WTC11 (cell line): ENCODE results near the gene CD226. TPM values are rescaled to one million over a fixed set of nuclear protein-coding genes. Genes with fewer than 3 reads are reported as not detected.

Experiments used
- ATAC-seq: fragments of 200-7000 bp; cut with Tn5 transposase; 2 replicates; pipeline ENCODE4 v1.10.0; 2021; ENCODE audit warnings: mild to moderate bottlenecking, moderate library complexity
- CTCF ChIA-PET: fragments of 300-600 bp; sonication (Branson Sonifier 250); formaldehyde crosslinking; loops from one replicate; lab custom pipeline; 2021; ENCODE audit warnings: antibody characterized with exemption; lab: Charles Lee
- POLR2A ChIA-PET: fragments of 350-600 bp; sonication (Branson Sonifier 250); formaldehyde crosslinking; loops from one replicate; lab custom pipeline; 2021; ENCODE audit warnings: antibody characterized with exemption; lab: Charles Lee
- DNase-seq: peaks from one replicate; pipeline ENCODE4 v3.0.0; 2021; ENCODE audit warnings: low spot score
- H3K27ac Mint-ChIP-seq: 2 replicates; pipeline ENCODE4 v1.8.0; 2021; ENCODE audit warnings: mixed read lengths
- H3K27me3 Mint-ChIP-seq: 2 replicates; pipeline ENCODE4 v1.8.0; 2021; ENCODE audit warnings: low read depth, mild to moderate bottlenecking, moderate library complexity, mixed read lengths
- H3K36me3 Mint-ChIP-seq: 2 replicates; pipeline ENCODE4 v1.8.0; 2021; ENCODE audit warnings: mixed read lengths
- H3K4me1 Mint-ChIP-seq: 2 replicates; pipeline ENCODE4 v1.8.0; 2022; ENCODE audit warnings: mixed read lengths
- H3K4me3 Mint-ChIP-seq: 2 replicates; pipeline ENCODE4 v1.8.0; 2021; ENCODE audit warnings: mild to moderate bottlenecking, moderate library complexity, mixed read lengths
- H3K9me3 Mint-ChIP-seq: 2 replicates; pipeline ENCODE4 v1.8.0; 2021; ENCODE audit warnings: mixed read lengths
- CREB1 ChIP-seq: sonication (generic); formaldehyde crosslinking; IDR thresholded peaks from 2 replicates; pipeline ENCODE4 v1.8.0; 2023; ENCODE audit warnings: mild to moderate bottlenecking, missing genetic modification reagents
- CREM ChIP-seq: sonication (generic); formaldehyde crosslinking; IDR thresholded peaks from 2 replicates; pipeline ENCODE4 v1.8.1; 2022; ENCODE audit warnings: mild to moderate bottlenecking, missing genetic modification reagents, moderate library complexity
- ELF4 ChIP-seq: sonication (generic); formaldehyde crosslinking; IDR thresholded peaks from 2 replicates; pipeline ENCODE4 v1.8.1; 2022; ENCODE audit warnings: low read depth, mild to moderate bottlenecking, moderate library complexity, missing genetic modification reagents
- GRHL2 ChIP-seq: fragments of 250-450 bp; sonication (Bioruptor Pico); IDR thresholded peaks from 2 replicates; pipeline ENCODE4 v1.8.0; 2022; ENCODE audit warnings: mild to moderate bottlenecking, moderate library complexity; ENCODE audit not compliant: insufficient replicate concordance, severe bottlenecking
- GTF2I ChIP-seq: fragments of 250-450 bp; sonication (Bioruptor Pico); conservative IDR thresholded peaks from 2 replicates; pipeline ENCODE4 v1.4.0; 2021; ENCODE audit warnings: mild to moderate bottlenecking
- IRF2 ChIP-seq: sonication (generic); formaldehyde crosslinking; IDR thresholded peaks from 2 replicates; pipeline ENCODE4 v1.8.0; 2022; ENCODE audit warnings: low read depth, missing genetic modification reagents, borderline replicate concordance
- JAZF1 ChIP-seq: fragments of 250-450 bp; sonication (Bioruptor Pico); IDR thresholded peaks from 2 replicates; pipeline ENCODE4 v1.9.0; 2021; ENCODE audit warnings: moderate library complexity, mild to moderate bottlenecking, inconsistent platforms
- KAT7 ChIP-seq: sonication (generic); formaldehyde crosslinking; IDR thresholded peaks from 2 replicates; pipeline ENCODE4 v1.8.1; 2023; ENCODE audit warnings: missing genetic modification reagents, mild to moderate bottlenecking, borderline replicate concordance
- MXD4 ChIP-seq: fragments of 250-450 bp; sonication (Bioruptor Pico); IDR thresholded peaks from 2 replicates; pipeline ENCODE4 v1.8.0; 2021; ENCODE audit warnings: mild to moderate bottlenecking, moderate library complexity, borderline replicate concordance
- MYBL2 ChIP-seq: sonication (generic); formaldehyde crosslinking; IDR thresholded peaks from 2 replicates; pipeline ENCODE4 v1.8.1; 2023; ENCODE audit warnings: mild to moderate bottlenecking, moderate library complexity, missing genetic modification reagents
- NR3C1 ChIP-seq: sonication (generic); formaldehyde crosslinking; conservative IDR thresholded peaks from 2 replicates; pipeline ENCODE4 v1.8.1; 2023; ENCODE audit warnings: low read depth, mild to moderate bottlenecking, missing genetic modification reagents
- OVOL2 ChIP-seq: fragments of 250-450 bp; sonication (Bioruptor Pico); IDR thresholded peaks from 2 replicates; pipeline ENCODE4 v1.9.0; 2021; ENCODE audit warnings: mild to moderate bottlenecking, borderline replicate concordance
- SMAD3 ChIP-seq: sonication (generic); formaldehyde crosslinking; IDR thresholded peaks from 2 replicates; pipeline ENCODE4 v1.8.0; 2022; ENCODE audit warnings: missing genetic modification reagents, mild to moderate bottlenecking, borderline replicate concordance
- SMAD4 ChIP-seq: sonication (generic); formaldehyde crosslinking; IDR thresholded peaks from 2 replicates; pipeline ENCODE4 v1.8.0; 2022; ENCODE audit warnings: mild to moderate bottlenecking, missing genetic modification reagents
- ZNF138 ChIP-seq: sonication (generic); formaldehyde crosslinking; conservative IDR thresholded peaks from 2 replicates; pipeline ENCODE4 v1.8.1; 2022; ENCODE audit warnings: mild to moderate bottlenecking, moderate library complexity, missing genetic modification reagents
- ZNF263 ChIP-seq: sonication (generic); formaldehyde crosslinking; IDR thresholded peaks from 2 replicates; pipeline ENCODE4 v1.8.1; 2022; ENCODE audit warnings: low read depth, mild to moderate bottlenecking, moderate library complexity, missing genetic modification reagents
- ZNF396 ChIP-seq: fragments of 250-450 bp; sonication (Bioruptor Pico); IDR thresholded peaks from 2 replicates; pipeline ENCODE4 v1.8.0; 2021; ENCODE audit warnings: mild to moderate bottlenecking, moderate library complexity, borderline replicate concordance
- total RNA-seq: library from RNA; stranded (reverse); gene quantifications from 3 replicates; pipeline ENCODE4 v1.2.3, GENCODE V29; 2021
- TF ChIP-seq, protein P1 (sequence below): fragments of 250-450 bp; sonication (Bioruptor Pico); IDR thresholded peaks from 2 replicates; pipeline ENCODE4 v1.9.0; 2021; ENCODE audit warnings: mild to moderate bottlenecking
- TF ChIP-seq, protein P2 (sequence below): sonication (generic); formaldehyde crosslinking; IDR thresholded peaks from 2 replicates; pipeline ENCODE4 v1.8.1; 2023; ENCODE audit warnings: mild to moderate bottlenecking, missing genetic modification reagents, moderate library complexity
- TF ChIP-seq, protein P3 (sequence below): sonication (generic); formaldehyde crosslinking; IDR thresholded peaks from 2 replicates; pipeline ENCODE4 v1.8.0; 2022; ENCODE audit warnings: mild to moderate bottlenecking, missing genetic modification reagents
- TF ChIP-seq, protein P4 (sequence below): sonication (generic); formaldehyde crosslinking; IDR thresholded peaks from 2 replicates; pipeline ENCODE4 v1.8.1; 2023; ENCODE audit warnings: mild to moderate bottlenecking, missing genetic modification reagents
- TF ChIP-seq, protein P5 (sequence below): sonication (generic); formaldehyde crosslinking; IDR thresholded peaks from 2 replicates; pipeline ENCODE4 v1.8.1; 2022; ENCODE audit warnings: mild to moderate bottlenecking, missing genetic modification reagents, moderate library complexity, borderline replicate concordance

CD226 gene
- total RNA-seq, 1 experiment from 2014 or later, result 0.24 TPM

DNA sequence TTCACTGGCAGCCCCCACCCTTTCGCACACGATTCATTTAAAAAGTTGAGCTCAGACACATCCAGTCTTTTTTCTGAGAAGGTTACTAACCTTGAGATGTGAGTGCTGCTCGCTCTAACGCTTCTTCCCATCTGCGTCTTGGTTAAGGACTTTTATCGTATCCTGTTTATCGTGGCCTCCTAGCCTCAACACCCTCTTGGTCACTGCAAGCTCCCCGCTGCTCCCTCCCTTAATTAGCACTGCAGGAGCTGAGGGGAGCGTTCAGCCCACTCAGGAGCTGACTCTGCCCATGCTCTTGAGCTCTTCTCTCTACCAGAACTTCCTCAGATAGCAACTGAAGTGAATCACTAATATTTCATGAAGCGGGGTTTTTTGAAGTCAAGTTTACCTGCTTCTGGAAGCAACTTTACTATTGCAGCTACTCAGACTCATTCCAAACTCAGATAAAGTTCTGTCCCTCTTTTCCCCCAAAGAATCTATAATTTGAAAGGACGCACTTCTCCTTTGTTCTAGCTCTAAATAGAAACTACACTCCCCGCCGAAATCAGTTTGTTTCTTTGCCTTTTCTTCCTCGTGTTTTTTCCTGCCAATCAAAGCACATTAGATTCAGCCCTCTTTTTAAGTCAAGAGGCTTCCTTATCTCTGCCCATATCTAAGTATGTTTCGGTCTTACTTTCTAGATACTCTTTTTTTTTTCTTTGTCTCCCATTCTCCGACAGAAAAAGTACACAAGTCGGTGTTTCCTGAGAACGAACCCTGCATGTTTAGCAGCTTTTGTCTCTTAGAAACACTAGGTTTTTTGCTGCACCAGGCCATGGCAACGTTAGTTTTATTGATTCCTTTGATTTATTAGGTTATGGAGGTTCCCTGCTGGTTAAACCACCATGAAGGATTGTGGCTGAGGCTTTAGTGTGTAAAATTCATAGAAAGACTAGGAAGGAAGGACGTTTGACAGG lies 9.3 kb upstream of the CD226 start (continued):
- TF ChIP-seq, protein P1, sequence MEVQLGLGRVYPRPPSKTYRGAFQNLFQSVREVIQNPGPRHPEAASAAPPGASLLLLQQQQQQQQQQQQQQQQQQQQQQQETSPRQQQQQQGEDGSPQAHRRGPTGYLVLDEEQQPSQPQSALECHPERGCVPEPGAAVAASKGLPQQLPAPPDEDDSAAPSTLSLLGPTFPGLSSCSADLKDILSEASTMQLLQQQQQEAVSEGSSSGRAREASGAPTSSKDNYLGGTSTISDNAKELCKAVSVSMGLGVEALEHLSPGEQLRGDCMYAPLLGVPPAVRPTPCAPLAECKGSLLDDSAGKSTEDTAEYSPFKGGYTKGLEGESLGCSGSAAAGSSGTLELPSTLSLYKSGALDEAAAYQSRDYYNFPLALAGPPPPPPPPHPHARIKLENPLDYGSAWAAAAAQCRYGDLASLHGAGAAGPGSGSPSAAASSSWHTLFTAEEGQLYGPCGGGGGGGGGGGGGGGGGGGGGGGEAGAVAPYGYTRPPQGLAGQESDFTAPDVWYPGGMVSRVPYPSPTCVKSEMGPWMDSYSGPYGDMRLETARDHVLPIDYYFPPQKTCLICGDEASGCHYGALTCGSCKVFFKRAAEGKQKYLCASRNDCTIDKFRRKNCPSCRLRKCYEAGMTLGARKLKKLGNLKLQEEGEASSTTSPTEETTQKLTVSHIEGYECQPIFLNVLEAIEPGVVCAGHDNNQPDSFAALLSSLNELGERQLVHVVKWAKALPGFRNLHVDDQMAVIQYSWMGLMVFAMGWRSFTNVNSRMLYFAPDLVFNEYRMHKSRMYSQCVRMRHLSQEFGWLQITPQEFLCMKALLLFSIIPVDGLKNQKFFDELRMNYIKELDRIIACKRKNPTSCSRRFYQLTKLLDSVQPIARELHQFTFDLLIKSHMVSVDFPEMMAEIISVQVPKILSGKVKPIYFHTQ (CRISPR knock-in tag), result no peak

DNA sequence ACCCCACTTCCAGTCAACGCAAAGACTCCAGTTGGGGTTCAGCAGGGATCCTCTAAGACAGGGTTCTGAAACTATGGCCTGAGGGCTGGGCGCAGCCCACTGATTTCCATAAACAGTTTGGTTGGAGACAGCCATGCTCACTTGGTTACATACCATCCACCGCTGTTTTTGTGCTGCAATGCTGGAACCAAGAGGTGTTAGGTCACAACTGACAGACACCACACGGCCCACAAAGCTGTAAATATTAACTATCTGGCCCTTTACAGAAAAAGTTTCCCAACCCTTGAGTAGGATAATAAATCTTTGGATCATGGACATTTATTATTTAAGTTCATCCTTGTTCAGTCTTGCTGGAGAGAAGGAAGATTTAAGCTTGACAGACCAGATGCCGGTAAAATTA lies 8.4 kb upstream of the CD226 start:
- no peak overlapping the region for H3K4me3 Mint-ChIP-seq
- no peak for DNase-seq
- ChIA-PET CTCF (interaction anchor here (1.6 kb wide), 1 partner anchor 12 kb away, joined by 4 read pairs; no protein-coding TSS in a partner anchor), POLR2A (no interaction called here)
- TF ChIP-seq GRHL2 (CRISPR knock-in tag) (no peak), IRF2 (no peak), ZNF263 (no peak), CREB1 (no peak), ZNF138 (CRISPR knock-in tag) (no peak)
- TF ChIP-seq, protein P2, sequence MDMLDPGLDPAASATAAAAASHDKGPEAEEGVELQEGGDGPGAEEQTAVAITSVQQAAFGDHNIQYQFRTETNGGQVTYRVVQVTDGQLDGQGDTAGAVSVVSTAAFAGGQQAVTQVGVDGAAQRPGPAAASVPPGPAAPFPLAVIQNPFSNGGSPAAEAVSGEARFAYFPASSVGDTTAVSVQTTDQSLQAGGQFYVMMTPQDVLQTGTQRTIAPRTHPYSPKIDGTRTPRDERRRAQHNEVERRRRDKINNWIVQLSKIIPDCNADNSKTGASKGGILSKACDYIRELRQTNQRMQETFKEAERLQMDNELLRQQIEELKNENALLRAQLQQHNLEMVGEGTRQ (CRISPR knock-in tag), result no peak
- TF ChIP-seq, protein P3, sequence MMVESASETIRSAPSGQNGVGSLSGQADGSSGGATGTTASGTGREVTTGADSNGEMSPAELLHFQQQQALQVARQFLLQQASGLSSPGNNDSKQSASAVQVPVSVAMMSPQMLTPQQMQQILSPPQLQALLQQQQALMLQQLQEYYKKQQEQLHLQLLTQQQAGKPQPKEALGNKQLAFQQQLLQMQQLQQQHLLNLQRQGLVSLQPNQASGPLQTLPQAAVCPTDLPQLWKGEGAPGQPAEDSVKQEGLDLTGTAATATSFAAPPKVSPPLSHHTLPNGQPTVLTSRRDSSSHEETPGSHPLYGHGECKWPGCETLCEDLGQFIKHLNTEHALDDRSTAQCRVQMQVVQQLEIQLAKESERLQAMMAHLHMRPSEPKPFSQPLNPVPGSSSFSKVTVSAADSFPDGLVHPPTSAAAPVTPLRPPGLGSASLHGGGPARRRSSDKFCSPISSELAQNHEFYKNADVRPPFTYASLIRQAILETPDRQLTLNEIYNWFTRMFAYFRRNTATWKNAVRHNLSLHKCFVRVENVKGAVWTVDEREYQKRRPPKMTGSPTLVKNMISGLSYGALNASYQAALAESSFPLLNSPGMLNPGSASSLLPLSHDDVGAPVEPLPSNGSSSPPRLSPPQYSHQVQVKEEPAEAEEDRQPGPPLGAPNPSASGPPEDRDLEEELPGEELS (CRISPR knock-in tag), result no peak
- TF ChIP-seq, protein P4, sequence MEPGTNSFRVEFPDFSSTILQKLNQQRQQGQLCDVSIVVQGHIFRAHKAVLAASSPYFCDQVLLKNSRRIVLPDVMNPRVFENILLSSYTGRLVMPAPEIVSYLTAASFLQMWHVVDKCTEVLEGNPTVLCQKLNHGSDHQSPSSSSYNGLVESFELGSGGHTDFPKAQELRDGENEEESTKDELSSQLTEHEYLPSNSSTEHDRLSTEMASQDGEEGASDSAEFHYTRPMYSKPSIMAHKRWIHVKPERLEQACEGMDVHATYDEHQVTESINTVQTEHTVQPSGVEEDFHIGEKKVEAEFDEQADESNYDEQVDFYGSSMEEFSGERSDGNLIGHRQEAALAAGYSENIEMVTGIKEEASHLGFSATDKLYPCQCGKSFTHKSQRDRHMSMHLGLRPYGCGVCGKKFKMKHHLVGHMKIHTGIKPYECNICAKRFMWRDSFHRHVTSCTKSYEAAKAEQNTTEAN (CRISPR knock-in tag), result no peak
- TF ChIP-seq, all 79 proteins: peak for 0
- Mint-ChIP-seq H3K27ac (no peak overlapping the region), H3K27me3 (no peaks in the 10 kb centered on the region), H3K9me3 (peaks cover 18% of the 10 kb centered on the region), H3K4me1 (0 out of 2 replicates have a peak, but pooled peaks cover 5% of the 10 kb centered on the region), H3K36me3 (no peaks in the 10 kb centered on the region; the same call in 1 of the 2 replicates)
- no peak for ATAC-seq

DNA sequence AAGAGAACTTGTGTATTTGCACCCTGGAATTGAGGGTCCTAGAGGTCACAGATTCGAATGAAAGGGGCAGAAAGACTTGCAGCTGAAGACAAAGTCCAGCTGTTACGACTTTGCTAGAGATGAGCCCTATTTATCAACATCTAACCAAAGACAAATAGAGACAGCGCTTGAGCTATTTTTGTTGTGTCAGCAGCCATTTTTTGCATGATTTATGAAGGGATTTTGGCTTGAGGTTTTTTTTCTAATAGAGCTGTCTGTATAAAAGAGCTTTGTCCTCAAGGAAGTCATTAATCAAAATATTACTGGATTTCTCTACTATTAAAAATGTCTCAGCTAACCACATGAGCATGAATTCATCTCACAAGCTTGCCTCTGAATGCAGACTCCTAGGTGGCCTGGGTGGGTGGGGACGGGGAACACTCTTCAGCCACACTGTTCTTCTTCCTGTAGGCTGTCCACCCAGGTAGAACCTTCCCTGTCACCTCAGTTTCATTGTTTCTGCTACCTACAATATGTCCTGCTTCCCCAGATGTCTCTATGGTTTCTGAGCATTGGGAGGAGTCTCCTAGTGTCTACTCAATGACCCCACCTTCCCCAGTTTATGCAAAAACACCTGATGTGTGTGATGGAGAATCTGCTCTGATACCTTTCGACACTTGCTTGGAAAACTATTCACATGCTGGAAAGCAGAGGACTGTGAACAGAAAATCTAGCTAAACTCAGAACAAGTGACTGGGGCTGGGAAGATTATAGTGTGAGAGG lies 7.2 kb upstream of the CD226 start:
- Mint-ChIP-seq H3K4me3 (no peak overlapping the region), H3K36me3 (no peaks in the 10 kb centered on the region; the same call in 1 of the 2 replicates), H3K27me3 (no peaks in the 10 kb centered on the region)
- POLR2A ChIA-PET, result interaction anchor here (0.7 kb wide), 1 partner anchor 1320 kb away, joined by 3 read pairs; no protein-coding TSS in a partner anchor
- no peak for TF ChIP-seq ELF4
- TF ChIP-seq ZNF396 (CRISPR knock-in tag), result no peak
- TF ChIP-seq MXD4, result no peak
- TF ChIP-seq GTF2I (CRISPR knock-in tag), result no peak
- TF ChIP-seq KAT7 (CRISPR knock-in tag), result no peak
- no peak for TF ChIP-seq NR3C1 (CRISPR knock-in tag)
- no peak for TF ChIP-seq OVOL2 (CRISPR knock-in tag)
- TF ChIP-seq, protein P5, sequence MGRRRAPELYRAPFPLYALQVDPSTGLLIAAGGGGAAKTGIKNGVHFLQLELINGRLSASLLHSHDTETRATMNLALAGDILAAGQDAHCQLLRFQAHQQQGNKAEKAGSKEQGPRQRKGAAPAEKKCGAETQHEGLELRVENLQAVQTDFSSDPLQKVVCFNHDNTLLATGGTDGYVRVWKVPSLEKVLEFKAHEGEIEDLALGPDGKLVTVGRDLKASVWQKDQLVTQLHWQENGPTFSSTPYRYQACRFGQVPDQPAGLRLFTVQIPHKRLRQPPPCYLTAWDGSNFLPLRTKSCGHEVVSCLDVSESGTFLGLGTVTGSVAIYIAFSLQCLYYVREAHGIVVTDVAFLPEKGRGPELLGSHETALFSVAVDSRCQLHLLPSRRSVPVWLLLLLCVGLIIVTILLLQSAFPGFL (CRISPR knock-in tag), result no peak
- no peak for TF ChIP-seq CREM
- no peak for TF ChIP-seq SMAD3 (CRISPR knock-in tag)
- no peak for TF ChIP-seq JAZF1 (CRISPR knock-in tag)
- no peak for TF ChIP-seq IRF2
- TF ChIP-seq MYBL2, result no peak
- TF ChIP-seq SMAD4 (CRISPR knock-in tag), result no peak
- TF ChIP-seq, all 79 proteins: peak for 0
- 0 out of 2 replicates have a peak, but pooled peaks cover 5% of the 10 kb centered on the region for H3K4me1 Mint-ChIP-seq
- no peak for ATAC-seq
- H3K9me3 Mint-ChIP-seq, result peaks cover 18% of the 10 kb centered on the region
- CTCF ChIA-PET, result interaction anchor here (0.6 kb wide), 1 partner anchor 342 kb away, joined by 3 read pairs; no protein-coding TSS in a partner anchor
- DNase-seq, result no peak
- no peak overlapping the region for H3K27ac Mint-ChIP-seq
